Stimulated activated CD8-positive, alpha-beta memory T cell treated with anti-CD3 and anti-CD28 coated beads, Interleukin-7, amount 100 ng/mL, for 48 hours (primary cell): ENCODE data around the gene IL10RA.
"Not testable (repeated sequence)": the region's sequence is repeated elsewhere in the genome, so short reads cannot be mapped to it uniquely, and the experiment has no call there.

Experiments used
- DNase-seq, 2 donors: peaks; one replicate each; pipeline ENCODE4 v3.0.0-alpha.2; 2020; ENCODE audit warnings: low read depth in 1 of 2; ENCODE audit errors: extremely low read depth in 1 of 2

Gene IL10RA

GRCh38 chr11:117961896-117962295 is 24.3 kb upstream of the IL10RA start:
- no peak for DNase-seq

DNA sequence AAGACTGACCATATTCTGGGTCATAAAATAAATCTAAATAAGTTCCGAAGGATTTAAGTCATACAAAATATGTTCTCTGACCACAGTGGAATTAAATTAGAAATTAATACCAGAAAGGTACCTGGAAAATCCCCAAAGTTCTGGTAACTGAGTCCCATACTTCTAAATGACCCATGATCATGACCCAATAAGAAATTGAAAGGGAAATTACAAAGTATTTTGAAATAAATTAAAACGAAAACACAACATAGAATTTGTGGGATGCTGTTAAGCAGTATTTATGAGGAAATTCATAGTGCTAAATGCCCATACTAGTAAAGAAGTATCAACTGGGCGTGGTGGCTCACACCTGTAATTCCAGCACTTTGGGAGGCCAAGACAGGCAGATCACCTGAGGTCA is 23.4 kb upstream of the IL10RA start:
- DNase-seq, result no peak

DNA sequence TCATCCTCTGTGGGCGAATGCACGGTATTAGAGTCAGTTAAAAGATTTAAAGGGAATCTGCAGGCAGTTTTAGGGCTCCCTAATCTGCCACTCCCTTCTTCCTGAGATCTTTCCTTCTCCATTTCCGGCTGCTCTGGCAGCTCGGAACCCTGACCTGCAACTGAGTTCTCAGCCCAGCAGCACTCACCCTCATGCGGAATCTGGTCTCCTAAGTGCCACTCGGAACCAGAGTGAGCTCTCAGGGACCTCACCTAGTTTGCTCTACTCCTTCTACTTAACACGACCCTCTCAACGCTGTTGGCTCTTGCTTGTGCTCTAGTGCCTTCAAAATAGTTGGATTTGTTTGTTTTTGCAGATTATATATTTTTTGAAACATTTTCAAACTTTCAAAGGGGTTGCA is 19.3 kb upstream of the IL10RA start:
- no peak for DNase-seq

DNA sequence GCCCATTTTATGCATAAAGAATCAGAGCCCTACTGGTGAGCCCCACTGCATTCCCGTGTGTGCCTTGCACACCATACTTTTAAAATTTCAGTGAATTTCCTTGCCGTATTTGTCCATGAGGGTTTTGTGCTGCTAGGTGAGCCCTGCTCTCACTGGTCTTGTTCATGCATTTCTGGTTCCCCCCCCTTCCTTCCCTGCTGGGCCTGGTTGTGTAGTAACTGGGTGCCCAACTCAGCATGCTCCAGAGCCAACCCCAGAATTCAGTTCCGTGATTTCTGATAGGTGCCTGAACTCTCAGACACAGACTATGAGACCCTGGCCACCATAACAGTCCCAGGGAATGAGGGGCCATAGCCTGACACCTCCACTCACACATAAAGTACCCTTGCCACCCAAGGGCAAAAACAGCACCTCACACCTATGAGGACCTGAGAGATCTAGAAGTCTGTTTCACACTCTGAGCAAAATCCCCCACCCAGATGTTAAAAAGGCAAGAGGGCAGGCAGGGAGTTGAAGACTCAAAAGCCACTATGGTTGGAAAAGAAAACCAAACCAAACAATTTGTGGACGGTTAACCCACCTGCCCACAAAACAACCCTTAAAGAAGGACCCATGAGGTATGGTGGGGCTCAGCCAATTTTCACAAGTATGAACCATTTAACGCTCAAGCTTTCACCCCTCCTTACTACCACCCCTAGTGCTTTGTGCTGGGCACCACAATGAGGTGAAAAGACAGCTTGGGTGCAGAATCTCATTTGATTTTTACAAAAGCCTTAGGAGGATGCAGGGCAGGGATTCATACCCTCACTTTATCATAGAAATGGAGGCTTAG is 16.8 kb upstream of the IL10RA start:
- no peak for DNase-seq

DNA sequence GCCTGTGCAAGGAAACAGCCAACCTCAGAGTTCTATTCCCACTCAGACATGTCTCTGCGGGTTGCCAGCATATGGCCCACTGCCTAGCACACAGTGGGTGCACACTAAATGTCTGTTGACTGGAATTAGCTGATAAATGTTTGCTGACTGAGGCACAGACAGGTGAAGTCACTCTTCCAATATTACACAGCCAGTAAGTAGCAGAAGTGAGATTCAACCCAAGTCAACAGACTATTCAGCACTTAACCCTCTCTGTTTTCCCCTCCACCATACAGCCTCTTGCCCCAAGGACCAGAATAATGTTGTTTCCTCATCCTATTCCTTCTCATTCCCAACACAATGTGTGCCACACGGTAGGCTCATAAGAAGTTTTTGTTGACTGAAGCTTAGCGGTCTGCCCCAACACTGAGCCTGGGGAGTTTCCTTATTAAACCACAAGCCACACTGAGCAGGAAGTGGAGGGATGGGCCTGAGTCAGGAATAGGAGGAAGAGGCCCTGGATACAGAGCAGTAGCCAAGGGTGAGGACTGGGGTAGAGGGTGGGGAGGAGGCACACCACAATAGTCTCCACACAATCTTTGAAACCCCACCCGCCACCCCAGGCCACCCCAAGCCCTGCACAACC is 15.7 kb upstream of the IL10RA start:
- no peak for DNase-seq

DNA sequence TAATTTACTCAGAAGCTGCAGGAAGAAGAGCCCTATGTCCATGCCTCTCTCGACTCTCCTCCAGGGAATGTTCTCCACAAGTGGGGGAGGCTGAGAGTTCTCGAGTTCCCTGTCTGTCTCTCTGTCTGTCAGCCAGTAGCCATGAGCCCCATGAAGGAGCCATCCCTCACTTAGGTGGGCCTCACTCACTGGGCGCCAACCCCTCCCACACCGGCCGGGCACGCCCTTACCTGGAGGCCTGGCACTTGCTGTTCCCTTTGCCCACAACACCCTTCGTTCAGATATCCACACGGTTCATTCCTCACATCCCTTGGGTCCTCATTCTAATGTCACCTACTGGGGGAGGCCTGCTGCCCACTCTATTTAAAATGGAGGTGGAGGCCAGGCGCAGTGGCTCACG is 14.2 kb upstream of the IL10RA start:
- DNase-seq, result no peak

GRCh38 chr11:117972629-117973502 is 13.3 kb upstream of the IL10RA start:
- DNase-seq, result no peak

- DNase-seq, result no peak
Observed at GRCh38 chr11:117973503-117973860, 12.7 kb upstream of the IL10RA start.

GRCh38 chr11:117976445-117976844 is 9.7 kb upstream of the IL10RA start:
- DNase-seq, result no peak

GRCh38 chr11:117977029-117977428 is 9.2 kb upstream of the IL10RA start:
- DNase-seq, result no peak

DNA sequence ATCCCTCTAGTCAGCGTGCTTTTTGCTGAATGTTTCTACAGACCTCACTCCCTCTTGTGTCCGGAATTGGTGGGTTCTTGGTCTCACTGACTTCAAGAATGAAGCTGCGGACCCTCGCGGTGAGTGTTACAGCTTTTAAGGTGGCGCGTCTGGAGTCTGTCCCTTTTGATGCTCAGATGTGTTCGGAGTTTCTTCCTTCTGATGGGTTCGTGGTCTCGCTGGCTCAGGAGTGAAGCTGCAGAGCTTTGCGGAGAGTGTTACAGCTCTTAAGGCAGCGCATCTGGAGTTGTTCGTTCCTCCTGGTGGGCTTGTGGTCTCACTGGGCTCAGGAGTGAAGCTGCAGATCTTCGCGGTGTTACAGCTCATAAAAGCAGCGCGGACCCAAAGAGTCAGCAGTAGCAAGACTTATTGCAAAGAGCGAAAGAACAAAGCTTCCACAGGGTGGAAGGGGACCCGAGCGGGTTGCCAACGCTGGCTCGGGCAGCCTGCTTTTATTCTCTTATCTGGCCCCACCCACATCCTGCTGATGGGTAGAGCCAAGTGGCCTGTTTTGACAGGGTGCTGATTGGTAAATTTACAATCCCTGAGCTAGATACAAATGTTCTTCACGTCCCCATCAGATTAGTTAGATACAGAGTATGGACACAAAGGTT is 8.5 kb upstream of the IL10RA start:
- not testable (repeated sequence) for DNase-seq

DNA sequence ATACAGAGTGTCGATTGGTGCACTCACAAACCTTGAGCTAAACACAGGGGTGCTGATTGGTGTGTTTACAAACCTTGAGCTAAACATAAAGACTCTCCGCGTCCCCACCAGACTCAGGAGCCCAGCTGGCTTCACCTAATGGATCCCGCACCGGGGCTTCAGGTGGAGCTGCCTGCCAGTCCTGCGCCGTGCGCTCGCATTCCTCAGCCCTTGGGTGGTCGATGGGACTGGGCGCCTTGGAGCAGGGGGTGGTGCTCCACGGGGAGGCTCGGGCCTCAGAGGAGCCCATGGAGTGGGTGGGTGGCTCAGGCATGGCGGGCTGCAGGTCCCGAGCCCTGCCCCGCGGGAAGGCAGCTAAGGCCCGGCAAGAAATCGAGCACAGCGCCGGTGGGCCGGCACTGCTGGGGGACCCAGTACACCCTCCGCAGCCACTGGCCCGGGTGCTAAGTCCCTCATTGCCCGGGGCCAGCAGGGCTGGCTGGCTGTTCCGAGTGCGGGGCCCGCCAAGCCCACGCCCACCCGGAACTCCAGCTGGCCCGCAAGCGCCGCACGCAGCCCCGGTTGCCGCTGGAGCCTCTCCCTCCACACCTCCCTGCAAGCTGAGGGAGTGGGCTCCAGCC is 7.8 kb upstream of the IL10RA start:
- not testable (repeated sequence) for DNase-seq

DNA sequence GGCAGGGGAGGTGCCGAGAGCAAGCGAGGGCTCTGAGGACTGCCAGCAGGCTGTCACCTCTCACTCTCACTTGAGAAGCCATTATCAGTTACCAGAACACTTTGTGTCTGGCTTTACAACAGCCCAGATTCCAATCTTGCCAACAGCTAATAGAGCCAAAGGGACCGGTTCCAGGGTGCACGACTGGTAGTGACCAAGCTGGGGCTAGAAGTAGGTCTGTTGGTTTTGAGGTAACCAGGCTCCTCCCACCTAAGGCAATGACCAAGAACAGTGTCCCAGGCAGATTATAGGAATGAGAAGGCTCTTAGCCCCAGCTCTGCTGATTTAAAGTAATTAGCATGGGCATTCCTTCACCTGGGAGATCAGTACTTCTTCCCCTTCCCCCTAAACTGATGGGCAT is 7.2 kb upstream of the IL10RA start:
- no peak for DNase-seq

DNA sequence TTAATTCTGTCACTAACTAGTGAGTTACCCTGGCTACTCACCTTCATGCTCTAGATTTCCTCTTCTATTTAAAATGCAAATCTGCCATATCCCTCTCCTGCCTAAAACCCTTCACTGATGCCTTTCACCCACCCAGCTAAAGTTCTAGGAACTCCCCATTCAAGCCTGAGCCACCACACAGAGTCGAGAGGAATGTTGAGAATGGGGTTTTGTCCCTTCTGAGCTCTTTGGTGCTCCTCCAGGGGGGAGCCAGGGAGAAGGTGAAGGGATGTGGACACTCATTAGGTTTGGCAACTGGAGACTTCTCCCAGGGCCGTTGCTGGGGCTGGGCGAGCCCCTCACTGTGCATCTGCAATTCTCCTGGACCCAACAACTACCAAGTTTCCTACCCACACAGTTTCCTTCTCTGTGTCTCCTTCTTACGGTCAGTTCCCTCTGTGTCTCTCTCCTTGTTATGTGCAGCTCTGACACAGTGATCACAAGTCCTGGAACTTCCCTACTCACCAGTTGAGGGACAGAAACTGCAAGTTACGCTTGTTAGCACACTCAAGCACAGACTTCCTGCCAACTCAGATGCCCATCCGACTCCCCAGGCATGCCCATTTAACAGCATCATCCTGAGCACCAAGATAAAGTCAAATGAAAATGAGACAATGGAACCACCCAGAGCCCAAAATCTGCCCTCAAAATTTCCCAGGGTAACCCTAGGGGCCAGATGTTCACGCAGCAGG is 6.5 kb upstream of the IL10RA start:
- DNase-seq, result no peak

GRCh38 chr11:117980280-117980679 is 5.9 kb upstream of the IL10RA start:
- DNase-seq, result no peak

DNA sequence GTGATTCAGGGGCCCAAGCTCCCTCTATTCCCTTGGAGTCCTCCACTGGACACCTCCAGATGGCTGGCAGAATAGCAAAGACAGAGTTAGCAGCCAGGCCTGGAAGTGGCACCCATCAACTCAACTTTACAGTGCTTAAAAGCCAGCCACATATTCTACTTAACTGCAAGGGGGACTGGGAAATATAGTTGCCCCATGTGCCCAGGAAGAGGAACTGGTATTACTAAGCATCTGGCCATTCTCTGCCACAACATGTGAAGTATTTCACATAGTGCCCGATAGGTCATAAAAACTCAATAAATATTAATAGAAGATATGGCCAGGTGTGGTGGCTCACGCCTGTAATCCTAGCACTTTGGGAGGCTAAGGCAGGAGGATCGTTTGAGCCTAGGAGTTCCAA is 5.5 kb upstream of the IL10RA start:
- no peak for DNase-seq

GRCh38 chr11:117983163-117983475 is 3.1 kb upstream of the IL10RA start:
- no peak for DNase-seq

GRCh38 chr11:117984476-117984875 is 1.7 kb upstream of the IL10RA start:
- no peak for DNase-seq

GRCh38 chr11:117986981-117987574 is 884 bp downstream of the IL10RA start:
- DNase-seq, result peak in 1 of 2 donors; percentile 71
